Naive thymus-derived CD4-positive, alpha-beta T cell (primary cell): ENCODE measurements around the gene UXS1. TPM values are rescaled to one million over a fixed set of nuclear protein-coding genes. Genes with fewer than 3 reads are reported as not detected.

ENCODE experiments used
- ATAC-seq: fragments of 150-1000 bp; cut with Tn5 transposase; 2 replicates; pipeline ENCODE4 v1.10.0; 2021; ENCODE audit warnings: mild to moderate bottlenecking, moderate library complexity
- CTCF ChIA-PET: fragments of 350-600 bp; sonication (Branson Sonifier 250); formaldehyde crosslinking; loops from one replicate; lab custom pipeline; 2021; ENCODE audit warnings: antibody characterized with exemption; lab: Charles Lee
- POLR2A ChIA-PET: fragments of 350-600 bp; sonication (Branson Sonifier 250); formaldehyde crosslinking; loops from one replicate; lab custom pipeline; 2021; ENCODE audit warnings: antibody characterized with exemption, inconsistent platforms; lab: Charles Lee
- DNase-seq, 9 donors: peaks; one replicate each; pipeline versions ENCODE4 v3.0.0 to v3.0.0-alpha.2; 2020 to 2022; ENCODE audit warnings: mixed read lengths in 1 of 9
- H3K27ac ChIP-seq: one replicate; pipeline ENCODE4 v1.7.0; 2013; ENCODE audit warnings: mild to moderate bottlenecking, low read depth, low read length, moderate library complexity
- H3K27me3 ChIP-seq, 2 donors: one replicate each; pipeline ENCODE4 v1.7.0; 2013; ENCODE audit warnings: low read length in 2 of 2, mild to moderate bottlenecking in 2 of 2, moderate library complexity in 2 of 2; ENCODE audit not compliant: control insufficient read depth in 2 of 2, insufficient read depth in 2 of 2
- H3K36me3 ChIP-seq, 3 experiments: 1 replicate in 2 of 3; 2 replicates in 1 of 3; pipeline ENCODE4 v1.7.0; 2013; ENCODE audit warnings: low read length in 3 of 3, mild to moderate bottlenecking in 3 of 3, moderate library complexity in 1 of 3; ENCODE audit not compliant: insufficient read depth in 3 of 3, control insufficient read depth in 2 of 3
- H3K4me1 ChIP-seq, 2 donors: one replicate each; pipeline ENCODE4 v1.7.0; 2013; ENCODE audit warnings: low read length in 2 of 2, mild to moderate bottlenecking in 2 of 2, moderate library complexity in 1 of 2; ENCODE audit not compliant: control insufficient read depth in 2 of 2, insufficient read depth in 2 of 2
- H3K4me3 ChIP-seq: 2 replicates; pipeline ENCODE4 v1.7.0; 2013; ENCODE audit warnings: mild to moderate bottlenecking, low read length
- H3K9me3 ChIP-seq, 3 experiments: 1 replicate in 2 of 3; 2 replicates in 1 of 3; pipeline ENCODE4 v1.7.0; 2013; ENCODE audit warnings: low read length in 3 of 3; ENCODE audit not compliant: control insufficient read depth in 2 of 3
- H3K27ac Mint-ChIP-seq, 9 donors: one replicate each; pipeline ENCODE4 v1.8.0; 2020 to 2022; ENCODE audit warnings: mixed read lengths in 9 of 9, mild to moderate bottlenecking in 8 of 9, moderate library complexity in 5 of 9, inconsistent platforms in 2 of 9
- H3K27me3 Mint-ChIP-seq, 5 donors: one replicate each; pipeline ENCODE4 v1.8.0; 2021 to 2022; ENCODE audit warnings: mixed read lengths in 5 of 5, mild to moderate bottlenecking in 1 of 5
- H3K36me3 Mint-ChIP-seq, 5 donors: one replicate each; pipeline ENCODE4 v1.8.0; 2020 to 2022; ENCODE audit warnings: mixed read lengths in 5 of 5, mild to moderate bottlenecking in 3 of 5, inconsistent platforms in 1 of 5
- H3K4me1 Mint-ChIP-seq, 7 donors: one replicate each; pipeline ENCODE4 v1.8.0; 2020 to 2022; ENCODE audit warnings: mixed read lengths in 7 of 7, mild to moderate bottlenecking in 3 of 7, inconsistent platforms in 1 of 7
- H3K4me3 Mint-ChIP-seq, 10 donors: one replicate each; pipeline ENCODE4 v1.8.0; 2020 to 2022; ENCODE audit warnings: mild to moderate bottlenecking in 10 of 10, mixed read lengths in 10 of 10, moderate library complexity in 6 of 10, inconsistent platforms in 2 of 10
- H3K9me3 Mint-ChIP-seq, 11 donors: one replicate each; pipeline ENCODE4 v1.8.0; 2020 to 2022; ENCODE audit warnings: mixed read lengths in 11 of 11, mild to moderate bottlenecking in 4 of 11, inconsistent platforms in 1 of 11, moderate library complexity in 1 of 11
- intact Hi-C, 2 donors: fragments of 100-400 bp; cut with micrococcal nuclease; formaldehyde crosslinking; loops; one replicate each; pipeline ENCODE4 v1.15.1; 2023
- polyA plus RNA-seq, 2 donors: library from polyadenylated mRNA; unstranded; fragments of 300-500 nt; fragmentation: Illumina TruSeq; gene quantifications; one replicate each; pipeline ENCODE4 v1.2.3, GENCODE V29; 2021
- total RNA-seq, 6 experiments: library from RNA in 5 of 6; stranded (reverse) in 5 of 6; gene quantifications; 1 replicate in 5 of 6; 2 replicates in 1 of 6; pipeline ENCODE4 v1.2.3 and lab custom pipeline; 2021 to 2026

UXS1 gene
- total and polyA plus RNA-seq, 7 experiments from 2014 or later, result 52.3 to 185 (median 93.3) TPM

DNA sequence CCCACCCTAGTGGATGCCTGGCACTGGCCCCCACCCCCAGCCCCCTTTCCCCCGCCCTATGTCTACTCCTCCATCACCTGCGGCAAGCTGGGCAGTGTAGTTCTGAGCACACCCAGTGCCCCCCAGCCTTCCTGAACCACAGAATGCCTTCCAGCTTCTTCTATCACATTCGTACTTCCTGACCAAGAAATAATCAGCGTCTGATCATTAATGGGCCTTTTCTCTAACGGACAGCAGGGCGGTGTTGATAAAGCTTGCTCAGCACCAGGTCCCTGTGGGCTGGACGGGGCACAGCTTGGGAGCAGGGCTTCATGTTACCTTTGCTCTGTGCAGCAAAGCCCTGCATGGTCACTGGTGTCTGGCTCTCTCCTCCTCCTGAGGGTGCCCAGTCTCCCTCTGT is 15.4 kb downstream of the UXS1 start:
- ChIA-PET POLR2A (no interaction called here), CTCF (no interaction called here)
- Histone ChIP-seq H3K4me1 (peaks cover 0 to 23% of the 10 kb centered on the region in 2 donors), H3K4me3 (no peak overlapping the region), H3K27ac (no peak overlapping the region), H3K9me3 (no peaks in the 10 kb centered on the region), H3K27me3 (no peaks in the 10 kb centered on the region), H3K36me3 (no peaks in the 10 kb centered on the region)
- H3K27ac Mint-ChIP-seq, result peak overlapping the region in 2 of 9 donors; percentile 35 to 78
- H3K27me3 Mint-ChIP-seq, result no peaks in the 10 kb centered on the region
- peaks cover 3 to 14% (median 5%) of the 10 kb centered on the region in 5 donors for H3K36me3 Mint-ChIP-seq
- ATAC-seq (no peak), DNase-seq (no peak)
- intact Hi-C loops, result no loop called here
- H3K4me1 Mint-ChIP-seq, result peaks cover 19 to 96% (median 86%) of the 10 kb centered on the region in 7 donors
- peaks cover 0 to 4% (median 0%) of the 10 kb centered on the region in 11 donors for H3K9me3 Mint-ChIP-seq
- H3K4me3 Mint-ChIP-seq, result peak overlapping the region in 1 of 10 donors; percentile 20

DNA sequence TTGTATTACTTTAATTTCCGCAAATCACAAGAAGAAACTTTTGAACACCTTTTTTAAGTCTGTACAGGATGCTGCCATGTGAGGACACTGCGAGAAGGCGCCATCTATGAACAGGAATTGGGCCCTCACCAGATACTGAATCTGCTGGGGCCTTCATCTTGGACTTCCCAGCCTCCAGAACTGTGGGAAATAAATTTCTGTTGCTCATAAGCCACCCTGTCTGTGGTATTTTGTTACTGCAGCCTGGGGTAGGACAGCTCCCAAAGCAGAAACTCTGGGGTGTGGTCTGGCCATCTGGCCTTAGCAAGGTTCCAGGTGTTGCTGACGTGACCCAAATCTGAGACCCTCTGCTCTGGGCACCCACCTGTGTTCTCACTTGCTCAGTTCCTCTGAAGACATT is 16.5 kb downstream of the UXS1 start:
- ChIA-PET CTCF (no interaction called here), POLR2A (interaction anchor here (1.1 kb wide), 1 partner anchor 19 kb away, joined by 3 read pairs; no protein-coding TSS in a partner anchor)
- Mint-ChIP-seq H3K9me3 (peaks cover 0 to 4% (median 0%) of the 10 kb centered on the region in 11 donors), H3K27ac (peak overlapping the region in 2 of 9 donors; percentile 11 to 45), H3K36me3 (peaks cover 3 to 17% (median 5%) of the 10 kb centered on the region in 5 donors), H3K4me3 (peak overlapping the region in 1 of 10 donors; percentile 5), H3K4me1 (peaks cover 15 to 97% (median 82%) of the 10 kb centered on the region in 7 donors), H3K27me3 (no peaks in the 10 kb centered on the region)
- intact Hi-C loops, result no loop called here
- Histone ChIP-seq H3K27ac (no peak overlapping the region), H3K9me3 (no peaks in the 10 kb centered on the region), H3K27me3 (no peaks in the 10 kb centered on the region), H3K4me1 (peaks cover 0 to 23% of the 10 kb centered on the region in 2 donors), H3K36me3 (peaks cover 0 to 4% (median 0%) of the 10 kb centered on the region in 3 experiments), H3K4me3 (no peak overlapping the region)
- DNase-seq, result no peak
- ATAC-seq, result no peak

DNA sequence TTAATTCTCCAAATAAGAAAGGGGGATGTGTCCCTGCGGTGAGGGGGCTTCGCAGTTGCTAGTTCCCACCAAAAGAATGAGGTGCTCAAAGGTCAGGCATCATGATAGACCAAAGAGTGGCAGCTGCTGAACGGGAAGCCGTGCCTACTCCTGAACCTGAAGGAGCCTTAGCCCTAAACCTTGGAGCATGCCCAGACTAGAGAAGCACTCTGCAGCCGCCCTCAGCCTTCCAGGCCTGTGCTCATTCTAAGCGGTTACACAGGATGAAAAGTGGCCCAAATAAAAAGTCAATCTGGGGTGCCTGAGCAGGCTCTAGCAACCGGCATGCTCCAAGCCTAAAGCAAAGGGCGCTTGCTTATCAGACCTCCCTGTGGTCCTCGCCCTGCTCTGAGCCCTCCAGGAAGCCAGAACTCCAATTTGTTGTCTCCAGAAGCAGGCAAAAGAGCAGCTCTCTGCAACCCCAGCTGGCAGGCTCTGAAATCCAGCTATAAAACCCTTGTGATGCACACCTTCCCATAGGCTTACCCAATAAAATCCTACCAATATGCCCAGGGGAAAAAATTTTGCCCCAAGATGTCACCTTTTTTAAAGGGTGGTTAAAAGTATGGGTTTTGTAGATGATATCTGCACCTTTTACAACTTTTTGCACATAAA is 17.5 kb downstream of the UXS1 start:
- ChIA-PET POLR2A (no interaction called here), CTCF (no interaction called here)
- intact Hi-C loops, result no loop called here
- ATAC-seq, result no peak
- peaks cover 0 to 4% (median 0%) of the 10 kb centered on the region in 3 experiments for H3K36me3 ChIP-seq
- H3K27ac Mint-ChIP-seq, result peak overlapping the region in 6 of 9 donors; percentile 19 to 80 (median 64)
- peaks cover 0 to 16% of the 10 kb centered on the region in 2 donors for H3K4me1 ChIP-seq
- H3K4me1 Mint-ChIP-seq, result peaks cover 12 to 98% (median 85%) of the 10 kb centered on the region in 7 donors
- no peaks in the 10 kb centered on the region for H3K27me3 Mint-ChIP-seq
- H3K4me3 Mint-ChIP-seq, result peak overlapping the region in 1 of 10 donors; percentile 35
- H3K9me3 Mint-ChIP-seq, result peaks cover 0 to 4% (median 0%) of the 10 kb centered on the region in 11 donors
- DNase-seq, result no peak
- H3K27ac ChIP-seq, result no peak overlapping the region
- peaks cover 1 to 15% (median 5%) of the 10 kb centered on the region in 5 donors for H3K36me3 Mint-ChIP-seq
- H3K9me3 ChIP-seq, result no peaks in the 10 kb centered on the region
- H3K4me3 ChIP-seq, result no peak overlapping the region
- H3K27me3 ChIP-seq, result no peaks in the 10 kb centered on the region

DNA sequence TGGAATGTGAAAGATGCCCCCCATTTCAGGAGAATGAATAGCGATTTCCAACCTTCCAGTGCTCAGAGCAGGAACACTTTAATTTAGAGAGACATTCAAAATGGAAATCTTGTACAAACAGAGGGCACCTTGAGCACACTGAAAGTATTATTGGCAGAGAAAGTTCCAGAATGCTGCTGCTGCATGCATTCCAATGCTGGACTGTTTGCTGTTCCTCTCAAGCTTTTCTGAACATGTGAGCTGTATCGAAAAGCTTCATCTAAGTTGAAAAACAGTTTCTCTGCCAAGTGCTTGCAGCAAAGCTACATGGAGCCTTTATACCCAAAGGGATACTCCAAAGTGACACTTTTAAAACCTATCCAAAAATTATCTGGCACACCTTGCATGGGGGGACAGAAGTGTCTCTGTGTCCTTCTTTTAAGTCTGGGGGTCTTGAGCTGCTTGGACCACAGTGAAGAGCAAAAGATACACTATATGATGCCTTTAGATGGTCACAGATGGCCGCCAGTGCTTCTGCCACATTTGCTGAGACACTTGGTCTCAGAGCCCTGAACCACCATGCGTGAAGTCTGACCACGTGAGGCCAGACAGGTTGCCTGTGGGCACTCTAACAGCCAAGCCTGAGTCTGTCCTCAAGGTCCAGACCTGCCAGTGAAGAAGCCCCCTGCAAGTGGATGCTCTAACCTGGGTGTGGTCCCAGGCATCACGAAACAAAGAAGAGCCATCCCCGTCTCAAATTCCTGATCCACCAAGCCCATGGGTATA is 18.8 kb downstream of the UXS1 start:
- Histone ChIP-seq H3K4me3 (no peak overlapping the region), H3K9me3 (no peaks in the 10 kb centered on the region), H3K27me3 (no peaks in the 10 kb centered on the region), H3K27ac (no peak overlapping the region), H3K36me3 (peaks cover 0 to 4% (median 0%) of the 10 kb centered on the region in 3 experiments), H3K4me1 (peaks cover 0 to 20% of the 10 kb centered on the region in 2 donors)
- Mint-ChIP-seq H3K4me1 (peaks cover 13 to 95% (median 83%) of the 10 kb centered on the region in 7 donors), H3K36me3 (peaks cover 1 to 13% (median 5%) of the 10 kb centered on the region in 5 donors), H3K27me3 (no peaks in the 10 kb centered on the region), H3K4me3 (peak overlapping the region in 4 of 10 donors; percentile 9 to 68 (median 36)), H3K9me3 (peaks cover 0 to 4% (median 0%) of the 10 kb centered on the region in 11 donors), H3K27ac (peak overlapping the region in 7 of 9 donors; percentile 36 to 81 (median 69))
- ChIA-PET POLR2A (interaction anchor here (1.2 kb wide), 1 partner anchor 10 kb away, joined by 3 read pairs; no protein-coding TSS in a partner anchor), CTCF (no interaction called here)
- intact Hi-C loops, result no loop called here
- ATAC-seq, result no peak
- DNase-seq, result no peak

DNA sequence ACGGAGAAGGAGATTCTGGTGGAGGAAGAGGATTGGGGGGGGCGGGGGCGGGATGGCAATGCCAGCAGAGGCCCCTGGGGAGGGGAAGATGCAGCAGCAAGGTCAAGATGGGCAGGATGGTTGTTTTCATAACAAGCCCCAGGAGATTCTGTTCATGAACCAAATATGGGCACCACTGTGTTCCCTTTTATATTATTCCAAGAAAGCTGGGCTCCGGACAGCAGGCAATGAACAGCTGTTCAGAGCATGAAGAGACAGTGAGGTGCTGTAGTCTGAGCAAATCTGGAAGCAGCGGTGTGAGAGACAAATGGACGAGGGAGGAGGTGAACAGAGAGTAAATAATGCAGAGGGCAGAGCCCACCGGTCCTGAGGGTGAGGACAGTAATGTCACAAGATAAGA is 20.0 kb downstream of the UXS1 start:
- ATAC-seq (no peak), DNase-seq (no peak)
- intact Hi-C loops, result no loop called here
- Mint-ChIP-seq H3K27ac (peak overlapping the region in 7 of 9 donors; percentile 14 to 74 (median 44)), H3K36me3 (peaks cover 1 to 13% (median 5%) of the 10 kb centered on the region in 5 donors), H3K4me3 (peak overlapping the region in 3 of 10 donors; percentile 2 to 12 (median 9)), H3K27me3 (no peaks in the 10 kb centered on the region), H3K9me3 (peaks cover 0 to 4% (median 0%) of the 10 kb centered on the region in 11 donors), H3K4me1 (peaks cover 20 to 95% (median 83%) of the 10 kb centered on the region in 7 donors)
- Histone ChIP-seq H3K9me3 (no peaks in the 10 kb centered on the region), H3K36me3 (peaks cover 0 to 4% (median 0%) of the 10 kb centered on the region in 3 experiments), H3K4me3 (no peak overlapping the region), H3K4me1 (peaks cover 0 to 28% of the 10 kb centered on the region in 2 donors), H3K27ac (no peak overlapping the region), H3K27me3 (no peaks in the 10 kb centered on the region)
- ChIA-PET CTCF (interaction anchor here (1.6 kb wide), 1 partner anchor 9 kb away, joined by 3 read pairs; no protein-coding TSS in a partner anchor), POLR2A (interaction anchor here (0.9 to 1.5 kb wide), 2 partner anchors 10 to 14 kb away, joined by 3 to 8 read pairs; no protein-coding TSS in a partner anchor)

DNA sequence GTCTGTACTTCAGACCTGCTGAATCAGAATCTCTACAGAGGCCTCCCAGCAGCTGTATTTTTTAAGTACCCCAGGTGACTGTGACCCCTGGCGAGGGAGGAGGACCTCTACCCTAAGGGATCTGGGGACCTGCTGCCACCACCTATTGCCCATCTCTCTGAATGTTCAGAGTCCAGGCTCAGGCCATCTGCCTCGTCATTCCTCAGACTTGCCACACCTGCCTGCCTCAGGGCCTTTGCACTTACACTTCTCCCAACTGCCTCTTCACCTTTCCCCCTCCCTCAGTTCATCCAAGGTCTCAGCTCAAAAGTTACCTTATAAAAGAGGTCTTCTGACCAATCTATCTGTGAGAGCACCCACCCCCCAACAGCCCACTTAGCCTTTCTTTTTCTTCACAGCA is 21.5 kb downstream of the UXS1 start:
- Histone ChIP-seq H3K27me3 (no peaks in the 10 kb centered on the region), H3K4me1 (peaks cover 0 to 28% of the 10 kb centered on the region in 2 donors), H3K27ac (no peak overlapping the region), H3K9me3 (no peaks in the 10 kb centered on the region), H3K36me3 (peaks cover 0 to 4% (median 0%) of the 10 kb centered on the region in 3 experiments), H3K4me3 (no peak overlapping the region)
- intact Hi-C loops, result no loop called here
- ATAC-seq (no peak), DNase-seq (no peak)
- ChIA-PET CTCF (interaction anchor here (1.6 kb wide), 1 partner anchor 11 kb away, joined by 3 read pairs; no protein-coding TSS in a partner anchor), POLR2A (interaction anchor here (1.0 to 1.5 kb wide), 2 partner anchors 8 to 14 kb away, joined by 3 to 8 read pairs; no protein-coding TSS in a partner anchor)
- Mint-ChIP-seq H3K4me3 (peak overlapping the region in 1 of 10 donors; percentile 22), H3K27ac (peak overlapping the region in 6 of 9 donors; percentile 41 to 73 (median 53)), H3K4me1 (peaks cover 23 to 97% (median 84%) of the 10 kb centered on the region in 7 donors), H3K27me3 (no peaks in the 10 kb centered on the region), H3K9me3 (no peaks in the 10 kb centered on the region), H3K36me3 (peaks cover 0 to 7% (median under 1%) of the 10 kb centered on the region in 5 donors)
